Fibroblast of the aortic adventitia (primary cell): ENCODE results near the gene C2CD4C. TPM values are rescaled to one million over a fixed set of nuclear protein-coding genes. Genes with fewer than 3 reads are reported as not detected.
"Not testable (repeated sequence)": the region's sequence is repeated elsewhere in the genome, so short reads cannot be mapped to it uniquely, and the experiment has no call there.

Experiments used
- DNase-seq: peaks from one replicate; pipeline ENCODE4 v3.0.0-alpha.2; 2010; ENCODE audit warnings: low read depth
- H3K4me3 ChIP-seq: 2 replicates; pipeline ENCODE4 v1.5.1; 2011; ENCODE audit warnings: low read depth, mild to moderate bottlenecking, control low read depth, low read length, moderate library complexity
- CTCF ChIP-seq: IDR thresholded peaks from 2 replicates; pipeline ENCODE4 v1.5.1; 2011; ENCODE audit warnings: mild to moderate bottlenecking, low read length, control low read depth, inconsistent platforms; ENCODE audit not compliant: insufficient read depth
- total RNA-seq: library from RNA; depleted of rRNA; stranded (reverse); fragments of >200 nt; gene quantifications from 2 replicates; pipeline ENCODE4 v1.2.3, GENCODE V29; 2012; ENCODE audit warnings: low replicate concordance

Gene C2CD4C
- total RNA-seq, 1 donor = not detected

- TF ChIP-seq CTCF = no peak
- DNase-seq = no peak
- H3K4me3 ChIP-seq = no peak overlapping the region
Measured at GRCh38 chr19:390386-391206, 18.4 kb downstream of the C2CD4C start.

- no peak overlapping the region for H3K4me3 ChIP-seq
- no peak for DNase-seq
- no peak for TF ChIP-seq CTCF
Measured at GRCh38 chr19:389935-390289, 19.0 kb downstream of the C2CD4C start.

- no peak overlapping the region for H3K4me3 ChIP-seq
- DNase-seq = no peak
Measured at GRCh38 chr19:389255-389934, 19.6 kb downstream of the C2CD4C start.

GRCh38 chr19:388691-389090 is 20.3 kb downstream of the C2CD4C start:
- no peak overlapping the region for H3K4me3 ChIP-seq
- no peak for TF ChIP-seq CTCF
- no peak for DNase-seq

More at GRCh38 chr19:389255-389934, 19.6 kb downstream of the C2CD4C start:
- TF ChIP-seq CTCF = no peak

GRCh38 chr19:387777-388176 is 21.2 kb downstream of the C2CD4C start:
- no peak for TF ChIP-seq CTCF
- H3K4me3 ChIP-seq = no peak overlapping the region
- DNase-seq = no peak

- DNase-seq, H3K4me3 ChIP-seq: not testable (repeated sequence)
Measured at GRCh38 chr19:386632-387301, 22.2 kb downstream of the C2CD4C start.

- DNase-seq, H3K4me3 ChIP-seq: not testable (repeated sequence)
Measured at GRCh38 chr19:386189-386588, 22.8 kb downstream of the C2CD4C start.
